ENCODE measurements around the gene TMTC2.

Gene TMTC2

GRCh38 chr12:82870771-82871377 lies 184.2 kb downstream of the TMTC2 start:
- no peak overlapping the region for H3K27ac Mint-ChIP-seq
- no peaks in the 10 kb centered on the region for H3K9me3 Mint-ChIP-seq
- ATAC-seq (replicated peaks) (no peak), DNase-seq (no peak)
- no peak overlapping the region for H3K4me3 Mint-ChIP-seq
- no peaks in the 10 kb centered on the region for H3K36me3 Mint-ChIP-seq
- peaks cover 0 to 4% of the 10 kb centered on the region in 2 donors for H3K4me1 Mint-ChIP-seq
- H3K27me3 Mint-ChIP-seq: no peaks in the 10 kb centered on the region

- Mint-ChIP-seq H3K4me1 (peaks cover 0 to 4% of the 10 kb centered on the region in 2 donors), H3K9me3 (no peaks in the 10 kb centered on the region), H3K27me3 (no peaks in the 10 kb centered on the region), H3K27ac (no peak overlapping the region), H3K4me3 (no peak overlapping the region), H3K36me3 (no peaks in the 10 kb centered on the region)
- no peak for ATAC-seq (replicated peaks)
- no peak for DNase-seq
These were observed 185.4 kb downstream of the TMTC2 start for GRCh38 chr12:82872088-82872487.

GRCh38 chr12:82873309-82873708 lies 186.6 kb downstream of the TMTC2 start:
- no peak for ATAC-seq (replicated peaks)
- Mint-ChIP-seq H3K27me3 (no peaks in the 10 kb centered on the region), H3K4me1 (peaks cover 0 to 4% of the 10 kb centered on the region in 2 donors), H3K27ac (no peak overlapping the region), H3K9me3 (no peaks in the 10 kb centered on the region), H3K36me3 (no peaks in the 10 kb centered on the region), H3K4me3 (no peak overlapping the region)
- DNase-seq: no peak

GRCh38 chr12:82873951-82874350 lies 187.2 kb downstream of the TMTC2 start:
- no peak for DNase-seq
- Mint-ChIP-seq H3K36me3 (no peaks in the 10 kb centered on the region), H3K4me3 (no peak overlapping the region), H3K27me3 (no peaks in the 10 kb centered on the region), H3K27ac (no peak overlapping the region), H3K9me3 (no peaks in the 10 kb centered on the region), H3K4me1 (peaks cover 0 to 4% of the 10 kb centered on the region in 2 donors)
- no peak for ATAC-seq (replicated peaks)

- DNase-seq: no peak
These were observed 188.2 kb downstream of the TMTC2 start for GRCh38 chr12:82874945-82875344.

GRCh38 chr12:82876075-82876474 lies 189.4 kb downstream of the TMTC2 start:
- no peak for ATAC-seq (replicated peaks)
- H3K27ac Mint-ChIP-seq: no peak overlapping the region
- no peaks in the 10 kb centered on the region for H3K9me3 Mint-ChIP-seq
- no peaks in the 10 kb centered on the region for H3K27me3 Mint-ChIP-seq
- H3K36me3 Mint-ChIP-seq: no peaks in the 10 kb centered on the region
- DNase-seq: no peak
- peaks cover 0 to 2% of the 10 kb centered on the region in 2 donors for H3K4me1 Mint-ChIP-seq
- H3K4me3 Mint-ChIP-seq: no peak overlapping the region

More at GRCh38 chr12:82874945-82875344, 188.2 kb downstream of the TMTC2 start:
- Mint-ChIP-seq H3K9me3 (no peaks in the 10 kb centered on the region), H3K27me3 (no peaks in the 10 kb centered on the region), H3K4me1 (peaks cover 0 to 4% of the 10 kb centered on the region in 2 donors), H3K4me3 (no peak overlapping the region), H3K36me3 (no peaks in the 10 kb centered on the region), H3K27ac (no peak overlapping the region)
- ATAC-seq (replicated peaks): no peak

GRCh38 chr12:82877963-82878362 lies 191.3 kb downstream of the TMTC2 start:
- ATAC-seq (replicated peaks): no peak
- DNase-seq: no peak
- H3K36me3 Mint-ChIP-seq: no peaks in the 10 kb centered on the region
- H3K4me3 Mint-ChIP-seq: no peak overlapping the region
- no peaks in the 10 kb centered on the region for H3K4me1 Mint-ChIP-seq
- H3K27ac Mint-ChIP-seq: no peak overlapping the region
- H3K9me3 Mint-ChIP-seq: no peaks in the 10 kb centered on the region
- H3K27me3 Mint-ChIP-seq: no peaks in the 10 kb centered on the region

GRCh38 chr12:82880442-82880901 lies 193.8 kb downstream of the TMTC2 start:
- H3K36me3 Mint-ChIP-seq: no peaks in the 10 kb centered on the region
- H3K4me1 Mint-ChIP-seq: no peaks in the 10 kb centered on the region
- no peak for ATAC-seq (replicated peaks)

GRCh38 chr12:82883394-82884355 lies 197.0 kb downstream of the TMTC2 start:
- Mint-ChIP-seq H3K27me3 (no peaks in the 10 kb centered on the region), H3K4me3 (no peak overlapping the region), H3K27ac (no peak overlapping the region), H3K36me3 (no peaks in the 10 kb centered on the region), H3K9me3 (peaks cover 0 to 2% of the 10 kb centered on the region in 2 donors), H3K4me1 (no peaks in the 10 kb centered on the region)
- DNase-seq (no peak), ATAC-seq (replicated peaks) (no peak)

More at GRCh38 chr12:82880442-82880901, 193.8 kb downstream of the TMTC2 start:
- DNase-seq: no peak
- Mint-ChIP-seq H3K27ac (no peak overlapping the region), H3K4me3 (no peak overlapping the region), H3K27me3 (no peaks in the 10 kb centered on the region), H3K9me3 (no peaks in the 10 kb centered on the region)

- Mint-ChIP-seq H3K9me3 (peaks cover 0 to 2% of the 10 kb centered on the region in 2 donors), H3K27ac (no peak overlapping the region), H3K27me3 (no peaks in the 10 kb centered on the region), H3K4me3 (no peak overlapping the region), H3K4me1 (no peaks in the 10 kb centered on the region), H3K36me3 (no peaks in the 10 kb centered on the region)
- ATAC-seq (replicated peaks): no peak
- DNase-seq: no peak
These were observed 200.1 kb downstream of the TMTC2 start for GRCh38 chr12:82886671-82887340.

GRCh38 chr12:82893896-82894295 lies 207.2 kb downstream of the TMTC2 start:
- no peak for DNase-seq
- Mint-ChIP-seq H3K4me1 (no peaks in the 10 kb centered on the region), H3K9me3 (no peaks in the 10 kb centered on the region), H3K36me3 (no peaks in the 10 kb centered on the region), H3K4me3 (no peak overlapping the region), H3K27ac (no peak overlapping the region), H3K27me3 (no peaks in the 10 kb centered on the region)
- no peak for ATAC-seq (replicated peaks)

- H3K27ac Mint-ChIP-seq: no peak overlapping the region
- DNase-seq: no peak
- H3K27me3 Mint-ChIP-seq: no peaks in the 10 kb centered on the region
- no peak for ATAC-seq (replicated peaks)
- H3K9me3 Mint-ChIP-seq: no peaks in the 10 kb centered on the region
- H3K4me1 Mint-ChIP-seq: no peaks in the 10 kb centered on the region
- no peaks in the 10 kb centered on the region for H3K36me3 Mint-ChIP-seq
- no peak overlapping the region for H3K4me3 Mint-ChIP-seq
These were observed 209.6 kb downstream of the TMTC2 start for GRCh38 chr12:82896277-82896676.

GRCh38 chr12:82896979-82897378 lies 210.3 kb downstream of the TMTC2 start:
- Mint-ChIP-seq H3K27ac (no peak overlapping the region), H3K36me3 (no peaks in the 10 kb centered on the region), H3K27me3 (no peaks in the 10 kb centered on the region), H3K4me1 (no peaks in the 10 kb centered on the region), H3K9me3 (no peaks in the 10 kb centered on the region), H3K4me3 (no peak overlapping the region)
- no peak for ATAC-seq (replicated peaks)
- no peak for DNase-seq

GRCh38 chr12:82898441-82898840 lies 211.7 kb downstream of the TMTC2 start:
- no peak for DNase-seq
- no peaks in the 10 kb centered on the region for H3K36me3 Mint-ChIP-seq
- ATAC-seq (replicated peaks): no peak
- no peaks in the 10 kb centered on the region for H3K9me3 Mint-ChIP-seq
- no peaks in the 10 kb centered on the region for H3K27me3 Mint-ChIP-seq
- no peak overlapping the region for H3K4me3 Mint-ChIP-seq
- H3K27ac Mint-ChIP-seq: no peak overlapping the region
- no peaks in the 10 kb centered on the region for H3K4me1 Mint-ChIP-seq

Measured in stimulated activated naive B cell treated with anti-CD40 and anti-IgM and Interleukin-4, amounts not matched to agents 10 μg/mL and 1 μg/mL and 100 μg/mL, for 72 hours (primary cell).